ENCODE results near the gene ADAMTS7. TPM values are rescaled to one million over a fixed set of nuclear protein-coding genes. Genes with fewer than 3 reads are reported as not detected.

ADAMTS7 gene
- total and polyA plus RNA-seq, 2 of the 8 experiments (the other 6 are each of a cell fraction or from before 2014, with no cell fraction given): 27.9 to 45.2 TPM

DNA sequence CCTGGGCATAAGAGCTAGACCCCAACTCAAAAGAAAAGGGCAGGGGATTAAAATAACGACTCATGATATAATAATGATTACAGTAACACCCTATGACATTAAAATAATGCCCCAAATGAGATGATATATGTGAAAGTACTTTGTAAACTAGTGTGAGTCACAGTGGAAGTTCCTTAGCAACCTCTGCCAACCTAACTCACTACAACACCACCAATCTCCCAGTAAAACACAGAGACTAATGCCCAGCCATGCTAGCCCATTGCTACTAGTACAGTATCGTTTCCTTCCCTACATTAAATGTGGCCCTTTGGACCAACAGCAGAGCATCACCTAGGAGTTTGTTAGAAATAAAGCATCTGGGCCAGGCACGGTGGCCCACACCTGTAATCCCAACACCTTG is 11.2 kb upstream of the ADAMTS7 start (continued):
- TF ChIP-seq, protein P1, sequence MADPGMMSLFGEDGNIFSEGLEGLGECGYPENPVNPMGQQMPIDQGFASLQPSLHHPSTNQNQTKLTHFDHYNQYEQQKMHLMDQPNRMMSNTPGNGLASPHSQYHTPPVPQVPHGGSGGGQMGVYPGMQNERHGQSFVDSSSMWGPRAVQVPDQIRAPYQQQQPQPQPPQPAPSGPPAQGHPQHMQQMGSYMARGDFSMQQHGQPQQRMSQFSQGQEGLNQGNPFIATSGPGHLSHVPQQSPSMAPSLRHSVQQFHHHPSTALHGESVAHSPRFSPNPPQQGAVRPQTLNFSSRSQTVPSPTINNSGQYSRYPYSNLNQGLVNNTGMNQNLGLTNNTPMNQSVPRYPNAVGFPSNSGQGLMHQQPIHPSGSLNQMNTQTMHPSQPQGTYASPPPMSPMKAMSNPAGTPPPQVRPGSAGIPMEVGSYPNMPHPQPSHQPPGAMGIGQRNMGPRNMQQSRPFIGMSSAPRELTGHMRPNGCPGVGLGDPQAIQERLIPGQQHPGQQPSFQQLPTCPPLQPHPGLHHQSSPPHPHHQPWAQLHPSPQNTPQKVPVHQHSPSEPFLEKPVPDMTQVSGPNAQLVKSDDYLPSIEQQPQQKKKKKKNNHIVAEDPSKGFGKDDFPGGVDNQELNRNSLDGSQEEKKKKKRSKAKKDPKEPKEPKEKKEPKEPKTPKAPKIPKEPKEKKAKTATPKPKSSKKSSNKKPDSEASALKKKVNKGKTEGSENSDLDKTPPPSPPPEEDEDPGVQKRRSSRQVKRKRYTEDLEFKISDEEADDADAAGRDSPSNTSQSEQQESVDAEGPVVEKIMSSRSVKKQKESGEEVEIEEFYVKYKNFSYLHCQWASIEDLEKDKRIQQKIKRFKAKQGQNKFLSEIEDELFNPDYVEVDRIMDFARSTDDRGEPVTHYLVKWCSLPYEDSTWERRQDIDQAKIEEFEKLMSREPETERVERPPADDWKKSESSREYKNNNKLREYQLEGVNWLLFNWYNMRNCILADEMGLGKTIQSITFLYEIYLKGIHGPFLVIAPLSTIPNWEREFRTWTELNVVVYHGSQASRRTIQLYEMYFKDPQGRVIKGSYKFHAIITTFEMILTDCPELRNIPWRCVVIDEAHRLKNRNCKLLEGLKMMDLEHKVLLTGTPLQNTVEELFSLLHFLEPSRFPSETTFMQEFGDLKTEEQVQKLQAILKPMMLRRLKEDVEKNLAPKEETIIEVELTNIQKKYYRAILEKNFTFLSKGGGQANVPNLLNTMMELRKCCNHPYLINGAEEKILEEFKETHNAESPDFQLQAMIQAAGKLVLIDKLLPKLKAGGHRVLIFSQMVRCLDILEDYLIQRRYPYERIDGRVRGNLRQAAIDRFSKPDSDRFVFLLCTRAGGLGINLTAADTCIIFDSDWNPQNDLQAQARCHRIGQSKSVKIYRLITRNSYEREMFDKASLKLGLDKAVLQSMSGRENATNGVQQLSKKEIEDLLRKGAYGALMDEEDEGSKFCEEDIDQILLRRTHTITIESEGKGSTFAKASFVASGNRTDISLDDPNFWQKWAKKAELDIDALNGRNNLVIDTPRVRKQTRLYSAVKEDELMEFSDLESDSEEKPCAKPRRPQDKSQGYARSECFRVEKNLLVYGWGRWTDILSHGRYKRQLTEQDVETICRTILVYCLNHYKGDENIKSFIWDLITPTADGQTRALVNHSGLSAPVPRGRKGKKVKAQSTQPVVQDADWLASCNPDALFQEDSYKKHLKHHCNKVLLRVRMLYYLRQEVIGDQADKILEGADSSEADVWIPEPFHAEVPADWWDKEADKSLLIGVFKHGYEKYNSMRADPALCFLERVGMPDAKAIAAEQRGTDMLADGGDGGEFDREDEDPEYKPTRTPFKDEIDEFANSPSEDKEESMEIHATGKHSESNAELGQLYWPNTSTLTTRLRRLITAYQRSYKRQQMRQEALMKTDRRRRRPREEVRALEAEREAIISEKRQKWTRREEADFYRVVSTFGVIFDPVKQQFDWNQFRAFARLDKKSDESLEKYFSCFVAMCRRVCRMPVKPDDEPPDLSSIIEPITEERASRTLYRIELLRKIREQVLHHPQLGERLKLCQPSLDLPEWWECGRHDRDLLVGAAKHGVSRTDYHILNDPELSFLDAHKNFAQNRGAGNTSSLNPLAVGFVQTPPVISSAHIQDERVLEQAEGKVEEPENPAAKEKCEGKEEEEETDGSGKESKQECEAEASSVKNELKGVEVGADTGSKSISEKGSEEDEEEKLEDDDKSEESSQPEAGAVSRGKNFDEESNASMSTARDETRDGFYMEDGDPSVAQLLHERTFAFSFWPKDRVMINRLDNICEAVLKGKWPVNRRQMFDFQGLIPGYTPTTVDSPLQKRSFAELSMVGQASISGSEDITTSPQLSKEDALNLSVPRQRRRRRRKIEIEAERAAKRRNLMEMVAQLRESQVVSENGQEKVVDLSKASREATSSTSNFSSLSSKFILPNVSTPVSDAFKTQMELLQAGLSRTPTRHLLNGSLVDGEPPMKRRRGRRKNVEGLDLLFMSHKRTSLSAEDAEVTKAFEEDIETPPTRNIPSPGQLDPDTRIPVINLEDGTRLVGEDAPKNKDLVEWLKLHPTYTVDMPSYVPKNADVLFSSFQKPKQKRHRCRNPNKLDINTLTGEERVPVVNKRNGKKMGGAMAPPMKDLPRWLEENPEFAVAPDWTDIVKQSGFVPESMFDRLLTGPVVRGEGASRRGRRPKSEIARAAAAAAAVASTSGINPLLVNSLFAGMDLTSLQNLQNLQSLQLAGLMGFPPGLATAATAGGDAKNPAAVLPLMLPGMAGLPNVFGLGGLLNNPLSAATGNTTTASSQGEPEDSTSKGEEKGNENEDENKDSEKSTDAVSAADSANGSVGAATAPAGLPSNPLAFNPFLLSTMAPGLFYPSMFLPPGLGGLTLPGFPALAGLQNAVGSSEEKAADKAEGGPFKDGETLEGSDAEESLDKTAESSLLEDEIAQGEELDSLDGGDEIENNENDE (IDR thresholded peaks at IDR 0.05; ENCODE audit: insufficient replicate concordance, low read length): no peak
- TF ChIP-seq RXRA (IDR thresholded peaks at IDR 0.05; ENCODE audit: insufficient read depth, low read depth, low read length) (no peak), YY1 (IDR thresholded peaks at IDR 0.05; ENCODE audit: low read depth, low read length) (no peak), CHD2 (IDR thresholded peaks at IDR 0.05; ENCODE audit: low read length) (no peak), EP300 (IDR thresholded peaks at IDR 0.05; ENCODE audit: borderline replicate concordance in 1 of 2, low read depth in 2 of 2, low read length in 2 of 2) (no peak)
- TF ChIP-seq, protein P2, sequence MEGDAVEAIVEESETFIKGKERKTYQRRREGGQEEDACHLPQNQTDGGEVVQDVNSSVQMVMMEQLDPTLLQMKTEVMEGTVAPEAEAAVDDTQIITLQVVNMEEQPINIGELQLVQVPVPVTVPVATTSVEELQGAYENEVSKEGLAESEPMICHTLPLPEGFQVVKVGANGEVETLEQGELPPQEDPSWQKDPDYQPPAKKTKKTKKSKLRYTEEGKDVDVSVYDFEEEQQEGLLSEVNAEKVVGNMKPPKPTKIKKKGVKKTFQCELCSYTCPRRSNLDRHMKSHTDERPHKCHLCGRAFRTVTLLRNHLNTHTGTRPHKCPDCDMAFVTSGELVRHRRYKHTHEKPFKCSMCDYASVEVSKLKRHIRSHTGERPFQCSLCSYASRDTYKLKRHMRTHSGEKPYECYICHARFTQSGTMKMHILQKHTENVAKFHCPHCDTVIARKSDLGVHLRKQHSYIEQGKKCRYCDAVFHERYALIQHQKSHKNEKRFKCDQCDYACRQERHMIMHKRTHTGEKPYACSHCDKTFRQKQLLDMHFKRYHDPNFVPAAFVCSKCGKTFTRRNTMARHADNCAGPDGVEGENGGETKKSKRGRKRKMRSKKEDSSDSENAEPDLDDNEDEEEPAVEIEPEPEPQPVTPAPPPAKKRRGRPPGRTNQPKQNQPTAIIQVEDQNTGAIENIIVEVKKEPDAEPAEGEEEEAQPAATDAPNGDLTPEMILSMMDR (IDR thresholded peaks at IDR 0.05; ENCODE audit: control extremely low read depth in 1 of 3, insufficient read depth in 1 of 3, low read depth in 1 of 3, low read length in 3 of 3): no peak
- TF ChIP-seq, protein P3, sequence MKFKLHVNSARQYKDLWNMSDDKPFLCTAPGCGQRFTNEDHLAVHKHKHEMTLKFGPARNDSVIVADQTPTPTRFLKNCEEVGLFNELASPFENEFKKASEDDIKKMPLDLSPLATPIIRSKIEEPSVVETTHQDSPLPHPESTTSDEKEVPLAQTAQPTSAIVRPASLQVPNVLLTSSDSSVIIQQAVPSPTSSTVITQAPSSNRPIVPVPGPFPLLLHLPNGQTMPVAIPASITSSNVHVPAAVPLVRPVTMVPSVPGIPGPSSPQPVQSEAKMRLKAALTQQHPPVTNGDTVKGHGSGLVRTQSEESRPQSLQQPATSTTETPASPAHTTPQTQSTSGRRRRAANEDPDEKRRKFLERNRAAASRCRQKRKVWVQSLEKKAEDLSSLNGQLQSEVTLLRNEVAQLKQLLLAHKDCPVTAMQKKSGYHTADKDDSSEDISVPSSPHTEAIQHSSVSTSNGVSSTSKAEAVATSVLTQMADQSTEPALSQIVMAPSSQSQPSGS (IDR thresholded peaks at IDR 0.05; ENCODE audit: low read length): no peak

Measured in H1 (cell line).